DMS53 treated with DMSO at 0.1 percent for 48 hours (cell line): Measurements from ENCODE around the gene MPHOSPH9.
A peak's percentile ranks its signal among the peaks of the same experiment; 100 is the strongest.
"Not testable (repeated sequence)": the region's sequence is repeated elsewhere in the genome, so short reads cannot be mapped to it uniquely, and the experiment has no call there.

Experiments
- DNase-seq: peaks from one replicate; lab custom pipeline; 2025; ENCODE audit not compliant: unreplicated experiment; lab: John Stamatoyannopoulos, UW

MPHOSPH9 gene

GRCh38 chr12:123261196-123261595 lies 28.3 kb upstream of the MPHOSPH9 start:
- DNase-seq, result no peak

GRCh38 chr12:123260081-123260480 lies 27.1 kb upstream of the MPHOSPH9 start:
- DNase-seq, result no peak

GRCh38 chr12:123258593-123258992 lies 25.7 kb upstream of the MPHOSPH9 start:
- DNase-seq, result no peak

GRCh38 chr12:123254853-123255446 lies 22.0 kb upstream of the MPHOSPH9 start:
- no peak for DNase-seq

GRCh38 chr12:123253641-123254459 lies 20.9 kb upstream of the MPHOSPH9 start:
- DNase-seq, result no peak

- not testable (repeated sequence) for DNase-seq
These were observed 19.4 kb upstream of the MPHOSPH9 start for GRCh38 chr12:123252365-123252764.

GRCh38 chr12:123251403-123252076 lies 18.6 kb upstream of the MPHOSPH9 start:
- DNase-seq, result no peak

- peak; percentile 18 for DNase-seq
These were observed 17.8 kb upstream of the MPHOSPH9 start for GRCh38 chr12:123250471-123251383.

GRCh38 chr12:123248996-123249741 lies 16.2 kb upstream of the MPHOSPH9 start:
- not testable (repeated sequence) for DNase-seq

GRCh38 chr12:123248129-123248528 lies 15.2 kb upstream of the MPHOSPH9 start:
- DNase-seq, result not testable (repeated sequence)

- DNase-seq, result no peak
These were observed 12.7 kb upstream of the MPHOSPH9 start for GRCh38 chr12:123245678-123246077.

GRCh38 chr12:123243671-123244262 lies 10.8 kb upstream of the MPHOSPH9 start:
- no peak for DNase-seq

- DNase-seq, result no peak
These were observed 9.4 kb upstream of the MPHOSPH9 start for GRCh38 chr12:123242116-123242904.

- DNase-seq, result no peak
These were observed 6.0 kb upstream of the MPHOSPH9 start for GRCh38 chr12:123238961-123239360.

- no peak for DNase-seq
These were observed 5.4 kb upstream of the MPHOSPH9 start for GRCh38 chr12:123238330-123238682.

- peak; percentile 59 for DNase-seq
These were observed 4.8 kb upstream of the MPHOSPH9 start for GRCh38 chr12:123237646-123238329.

- DNase-seq, result no peak
These were observed 766 bp upstream of the MPHOSPH9 start for GRCh38 chr12:123233505-123234308.

- no peak for DNase-seq
These were observed 502 bp downstream of the MPHOSPH9 start for GRCh38 chr12:123232472-123232806.
